ENCODE data around the gene ARID3C.

ARID3C gene

GRCh38 chr9:34611811-34612787, 16.8 kb downstream of the ARID3C start, which contains the start of gene RPP25L (continued):
- TF ChIP-seq ZNF645 (tag by site-specific recombination; IDR thresholded peaks at IDR 0.05) (no peak), ZNF184 (tag by site-specific recombination; IDR thresholded peaks at IDR 0.05) (no peak), HOXD13 (CRISPR knock-in tag; IDR thresholded peaks at IDR 0.05; ENCODE audit: borderline replicate concordance) (no peak), ZNF169 (tag by site-specific recombination; IDR thresholded peaks at IDR 0.05) (no peak), ZSCAN30 (tag by site-specific recombination; IDR thresholded peaks at IDR 0.05) (no peak), ZNF121 (tag by site-specific recombination; IDR thresholded peaks at IDR 0.05) (no peak), ZNF621 (tag by site-specific recombination; IDR thresholded peaks at IDR 0.05) (no peak), HOXA7 (CRISPR knock-in tag; IDR thresholded peaks at IDR 0.05; ENCODE audit: borderline replicate concordance) (no peak), ZNF747 (tag by site-specific recombination; IDR thresholded peaks at IDR 0.05) (no peak), ZSCAN16 (tag by site-specific recombination; IDR thresholded peaks at IDR 0.05) (no peak), SALL2 (tag by site-specific recombination; IDR thresholded peaks at IDR 0.05; ENCODE audit: borderline replicate concordance) (no peak), KLF9 (tag by site-specific recombination; IDR thresholded peaks at IDR 0.05; ENCODE audit: low read depth) (peak; percentile 79; the same call in 1 of the 2 replicates), ZNF37A (tag by site-specific recombination; IDR thresholded peaks at IDR 0.05) (no peak), RBAK (tag by site-specific recombination; IDR thresholded peaks at IDR 0.05) (no peak), ZNF548 (tag by site-specific recombination; IDR thresholded peaks at IDR 0.05) (no peak), GLI4 (tag by site-specific recombination; IDR thresholded peaks at IDR 0.05) (no peak), KLF7 (tag by site-specific recombination; IDR thresholded peaks at IDR 0.05; ENCODE audit: borderline replicate concordance) (no peak), ZNF416 (tag by site-specific recombination; IDR thresholded peaks at IDR 0.05) (no peak), ZNF510 (tag by site-specific recombination; IDR thresholded peaks at IDR 0.05; ENCODE audit: insufficient replicate concordance) (no peak), ZNF837 (tag by site-specific recombination; IDR thresholded peaks at IDR 0.05) (no peak), ZBTB20 (tag by site-specific recombination; IDR thresholded peaks at IDR 0.05) (peak; percentile 27; the same call in 1 of the 2 replicates), OSR2 (tag by site-specific recombination; IDR thresholded peaks at IDR 0.05) (no peak), ZNF707 (tag by site-specific recombination; IDR thresholded peaks at IDR 0.05) (no peak), GLIS2 (tag by site-specific recombination; IDR thresholded peaks at IDR 0.05) (no peak; the same call in 1 of the 2 replicates), YY1 (tag by site-specific recombination; IDR thresholded peaks at IDR 0.05) (no peak), ZNF112 (tag by site-specific recombination; IDR thresholded peaks at IDR 0.05) (no peak), ZNF175 (tag by site-specific recombination; IDR thresholded peaks at IDR 0.05) (no peak)
- TF ChIP-seq, protein P1, sequence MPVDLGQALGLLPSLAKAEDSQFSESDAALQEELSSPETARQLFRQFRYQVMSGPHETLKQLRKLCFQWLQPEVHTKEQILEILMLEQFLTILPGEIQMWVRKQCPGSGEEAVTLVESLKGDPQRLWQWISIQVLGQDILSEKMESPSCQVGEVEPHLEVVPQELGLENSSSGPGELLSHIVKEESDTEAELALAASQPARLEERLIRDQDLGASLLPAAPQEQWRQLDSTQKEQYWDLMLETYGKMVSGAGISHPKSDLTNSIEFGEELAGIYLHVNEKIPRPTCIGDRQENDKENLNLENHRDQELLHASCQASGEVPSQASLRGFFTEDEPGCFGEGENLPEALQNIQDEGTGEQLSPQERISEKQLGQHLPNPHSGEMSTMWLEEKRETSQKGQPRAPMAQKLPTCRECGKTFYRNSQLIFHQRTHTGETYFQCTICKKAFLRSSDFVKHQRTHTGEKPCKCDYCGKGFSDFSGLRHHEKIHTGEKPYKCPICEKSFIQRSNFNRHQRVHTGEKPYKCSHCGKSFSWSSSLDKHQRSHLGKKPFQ (tag by site-specific recombination; IDR thresholded peaks at IDR 0.05) = no peak
- TF ChIP-seq, protein P2, sequence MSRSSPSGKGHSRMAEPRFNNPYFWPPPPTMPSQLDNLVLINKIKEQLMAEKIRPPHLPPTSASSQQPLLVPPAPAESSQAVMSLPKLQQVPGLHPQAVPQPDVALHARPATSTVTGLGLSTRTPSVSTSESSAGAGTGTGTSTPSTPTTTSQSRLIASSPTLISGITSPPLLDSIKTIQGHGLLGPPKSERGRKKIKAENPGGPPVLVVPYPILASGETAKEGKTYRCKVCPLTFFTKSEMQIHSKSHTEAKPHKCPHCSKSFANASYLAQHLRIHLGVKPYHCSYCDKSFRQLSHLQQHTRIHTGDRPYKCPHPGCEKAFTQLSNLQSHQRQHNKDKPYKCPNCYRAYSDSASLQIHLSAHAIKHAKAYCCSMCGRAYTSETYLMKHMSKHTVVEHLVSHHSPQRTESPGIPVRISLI (tag by site-specific recombination; IDR thresholded peaks at IDR 0.05) = no peak
- TF ChIP-seq, protein P3, sequence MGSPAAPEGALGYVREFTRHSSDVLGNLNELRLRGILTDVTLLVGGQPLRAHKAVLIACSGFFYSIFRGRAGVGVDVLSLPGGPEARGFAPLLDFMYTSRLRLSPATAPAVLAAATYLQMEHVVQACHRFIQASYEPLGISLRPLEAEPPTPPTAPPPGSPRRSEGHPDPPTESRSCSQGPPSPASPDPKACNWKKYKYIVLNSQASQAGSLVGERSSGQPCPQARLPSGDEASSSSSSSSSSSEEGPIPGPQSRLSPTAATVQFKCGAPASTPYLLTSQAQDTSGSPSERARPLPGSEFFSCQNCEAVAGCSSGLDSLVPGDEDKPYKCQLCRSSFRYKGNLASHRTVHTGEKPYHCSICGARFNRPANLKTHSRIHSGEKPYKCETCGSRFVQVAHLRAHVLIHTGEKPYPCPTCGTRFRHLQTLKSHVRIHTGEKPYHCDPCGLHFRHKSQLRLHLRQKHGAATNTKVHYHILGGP (tag by site-specific recombination; IDR thresholded peaks at IDR 0.05) = no peak
- TF ChIP-seq, protein P4, sequence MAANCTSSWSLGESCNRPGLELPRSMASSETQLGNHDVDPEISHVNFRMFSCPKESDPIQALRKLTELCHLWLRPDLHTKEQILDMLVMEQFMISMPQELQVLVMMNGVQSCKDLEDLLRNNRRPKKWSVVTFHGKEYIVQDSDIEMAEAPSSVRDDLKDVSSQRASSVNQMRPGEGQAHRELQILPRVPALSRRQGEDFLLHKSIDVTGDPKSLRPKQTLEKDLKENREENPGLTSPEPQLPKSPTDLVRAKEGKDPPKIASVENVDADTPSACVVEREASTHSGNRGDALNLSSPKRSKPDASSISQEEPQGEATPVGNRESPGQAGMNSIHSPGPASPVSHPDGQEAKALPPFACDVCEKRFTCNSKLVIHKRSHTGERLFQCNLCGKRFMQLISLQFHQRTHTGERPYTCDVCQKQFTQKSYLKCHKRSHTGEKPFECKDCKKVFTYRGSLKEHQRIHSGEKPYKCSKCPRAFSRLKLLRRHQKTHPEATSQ (tag by site-specific recombination; IDR thresholded peaks at IDR 0.05) = no peak
- TF ChIP-seq, protein P5, sequence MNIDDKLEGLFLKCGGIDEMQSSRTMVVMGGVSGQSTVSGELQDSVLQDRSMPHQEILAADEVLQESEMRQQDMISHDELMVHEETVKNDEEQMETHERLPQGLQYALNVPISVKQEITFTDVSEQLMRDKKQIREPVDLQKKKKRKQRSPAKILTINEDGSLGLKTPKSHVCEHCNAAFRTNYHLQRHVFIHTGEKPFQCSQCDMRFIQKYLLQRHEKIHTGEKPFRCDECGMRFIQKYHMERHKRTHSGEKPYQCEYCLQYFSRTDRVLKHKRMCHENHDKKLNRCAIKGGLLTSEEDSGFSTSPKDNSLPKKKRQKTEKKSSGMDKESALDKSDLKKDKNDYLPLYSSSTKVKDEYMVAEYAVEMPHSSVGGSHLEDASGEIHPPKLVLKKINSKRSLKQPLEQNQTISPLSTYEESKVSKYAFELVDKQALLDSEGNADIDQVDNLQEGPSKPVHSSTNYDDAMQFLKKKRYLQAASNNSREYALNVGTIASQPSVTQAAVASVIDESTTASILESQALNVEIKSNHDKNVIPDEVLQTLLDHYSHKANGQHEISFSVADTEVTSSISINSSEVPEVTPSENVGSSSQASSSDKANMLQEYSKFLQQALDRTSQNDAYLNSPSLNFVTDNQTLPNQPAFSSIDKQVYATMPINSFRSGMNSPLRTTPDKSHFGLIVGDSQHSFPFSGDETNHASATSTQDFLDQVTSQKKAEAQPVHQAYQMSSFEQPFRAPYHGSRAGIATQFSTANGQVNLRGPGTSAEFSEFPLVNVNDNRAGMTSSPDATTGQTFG (tag by site-specific recombination; IDR thresholded peaks at IDR 0.05; ENCODE audit: borderline replicate concordance) = no peak
